ENCODE results near the gene SLC25A13.

SLC25A13 gene

GRCh38 chr7:96236198-96237039 lies 85.5 kb downstream of the SLC25A13 start:
- H3K27ac ChIP-seq (ENCODE audit: low read length) = no peak overlapping the region
- H3K4me3 ChIP-seq (ENCODE audit: low read length) = no peak overlapping the region
- DNase-seq = no peak
- TF ChIP-seq EZH2 (optimal IDR thresholded peaks at IDR 0.05; ENCODE audit: low read depth, low read length) = no peak
- TF ChIP-seq CTCF (IDR thresholded peaks at IDR 0.05; ENCODE audit: low read length) = no peak
- no peak for TF ChIP-seq EZH2phosphoT487 (IDR thresholded peaks at IDR 0.05; ENCODE audit: low read length)
- no peaks in the 10 kb centered on the region for H4K20me1 ChIP-seq (ENCODE audit: insufficient read depth, low read length)
- H3K9me2 ChIP-seq (replicated peaks; ENCODE audit: insufficient read depth, low read length) = no peaks in the 10 kb centered on the region
- H3K9ac ChIP-seq (ENCODE audit: low read length) = no peak overlapping the region
- no peaks in the 10 kb centered on the region for H3F3A ChIP-seq (ENCODE audit: insufficient read depth, low read length)
- H3K4me2 ChIP-seq (ENCODE audit: low read depth, low read length) = no peak overlapping the region
- no peaks in the 10 kb centered on the region for H3K9me3 ChIP-seq (replicated peaks; ENCODE audit: insufficient read depth, low read length)
- no peaks in the 10 kb centered on the region for H3K79me2 ChIP-seq (ENCODE audit: low read length)
- H2AFZ ChIP-seq (ENCODE audit: low read length) = no peak overlapping the region
- H3K36me3 ChIP-seq (replicated peaks; ENCODE audit: insufficient read depth, low read length) = no peaks in the 10 kb centered on the region
- no peaks in the 10 kb centered on the region for H3K27me3 ChIP-seq (replicated peaks; ENCODE audit: insufficient read depth, low read length)
- H3K4me1 ChIP-seq (ENCODE audit: low read length) = no peaks in the 10 kb centered on the region

GRCh38 chr7:96235281-96235680 lies 86.6 kb downstream of the SLC25A13 start:
- Histone ChIP-seq H3K9me3 (replicated peaks; ENCODE audit: insufficient read depth, low read length) (no peaks in the 10 kb centered on the region), H3F3A (ENCODE audit: insufficient read depth, low read length) (no peaks in the 10 kb centered on the region), H3K79me2 (ENCODE audit: low read length) (no peaks in the 10 kb centered on the region), H3K4me2 (ENCODE audit: low read depth, low read length) (no peak overlapping the region), H3K36me3 (replicated peaks; ENCODE audit: insufficient read depth, low read length) (no peaks in the 10 kb centered on the region), H3K4me3 (ENCODE audit: low read length) (no peak overlapping the region), H3K27me3 (replicated peaks; ENCODE audit: insufficient read depth, low read length) (no peaks in the 10 kb centered on the region), H3K4me1 (ENCODE audit: low read length) (no peaks in the 10 kb centered on the region), H2AFZ (ENCODE audit: low read length) (no peak overlapping the region), H4K20me1 (ENCODE audit: insufficient read depth, low read length) (no peaks in the 10 kb centered on the region), H3K9ac (ENCODE audit: low read length) (no peak overlapping the region), H3K9me2 (replicated peaks; ENCODE audit: insufficient read depth, low read length) (no peaks in the 10 kb centered on the region), H3K27ac (ENCODE audit: low read length) (no peak overlapping the region)
- DNase-seq = no peak
- no peak for TF ChIP-seq EZH2 (optimal IDR thresholded peaks at IDR 0.05; ENCODE audit: low read depth, low read length)
- TF ChIP-seq EZH2phosphoT487 (IDR thresholded peaks at IDR 0.05; ENCODE audit: low read length) = no peak
- TF ChIP-seq CTCF (IDR thresholded peaks at IDR 0.05; ENCODE audit: low read length) = no peak

GRCh38 chr7:96233528-96234154 lies 88.3 kb downstream of the SLC25A13 start:
- Histone ChIP-seq H3F3A (ENCODE audit: insufficient read depth, low read length) (no peaks in the 10 kb centered on the region), H3K27me3 (replicated peaks; ENCODE audit: insufficient read depth, low read length) (no peaks in the 10 kb centered on the region), H3K4me2 (ENCODE audit: low read depth, low read length) (no peak overlapping the region), H4K20me1 (ENCODE audit: insufficient read depth, low read length) (no peaks in the 10 kb centered on the region), H3K9me3 (replicated peaks; ENCODE audit: insufficient read depth, low read length) (no peaks in the 10 kb centered on the region), H3K4me1 (ENCODE audit: low read length) (no peaks in the 10 kb centered on the region), H3K9me2 (replicated peaks; ENCODE audit: insufficient read depth, low read length) (no peaks in the 10 kb centered on the region), H3K79me2 (ENCODE audit: low read length) (no peaks in the 10 kb centered on the region), H2AFZ (ENCODE audit: low read length) (no peak overlapping the region), H3K27ac (ENCODE audit: low read length) (no peak overlapping the region), H3K9ac (ENCODE audit: low read length) (no peak overlapping the region), H3K4me3 (ENCODE audit: low read length) (no peak overlapping the region), H3K36me3 (replicated peaks; ENCODE audit: insufficient read depth, low read length) (no peaks in the 10 kb centered on the region)
- TF ChIP-seq EZH2 (optimal IDR thresholded peaks at IDR 0.05; ENCODE audit: low read depth, low read length) (no peak), EZH2phosphoT487 (IDR thresholded peaks at IDR 0.05; ENCODE audit: low read length) (no peak), CTCF (IDR thresholded peaks at IDR 0.05; ENCODE audit: low read length) (no peak)
- DNase-seq = no peak

All from MM.1S (cell line).